Measurements from ENCODE around the gene CMC1.

Gene CMC1

GRCh38 chr3:28243424-28244106, 2.1 kb downstream of the CMC1 start:
- DNase-seq (ENCODE audit: low spot score), result no peak
- in situ Hi-C loops (cut with MboI; ENCODE audit: low pct_unique_long_range_greater_than_20kb, low sequenced_read_pairs, unreplicated experiment), result no loop called here
- no peak for TF ChIP-seq CTCF (IDR thresholded peaks at IDR 0.05; ENCODE audit: extremely low read depth, insufficient read depth, missing control alignments)

GRCh38 chr3:28244491-28244890, 3.1 kb downstream of the CMC1 start:
- in situ Hi-C loops (cut with MboI; ENCODE audit: low pct_unique_long_range_greater_than_20kb, low sequenced_read_pairs, unreplicated experiment), result no loop called here
- TF ChIP-seq CTCF (IDR thresholded peaks at IDR 0.05; ENCODE audit: extremely low read depth, insufficient read depth, missing control alignments), result no peak
- DNase-seq (ENCODE audit: low spot score), result no peak

GRCh38 chr3:28247286-28247685, 5.9 kb downstream of the CMC1 start:
- no peak for DNase-seq (ENCODE audit: low spot score)
- no peak for TF ChIP-seq CTCF (IDR thresholded peaks at IDR 0.05; ENCODE audit: extremely low read depth, insufficient read depth, missing control alignments)
- in situ Hi-C loops (cut with MboI; ENCODE audit: low pct_unique_long_range_greater_than_20kb, low sequenced_read_pairs, unreplicated experiment), result no loop called here

GRCh38 chr3:28250999-28251398, 9.6 kb downstream of the CMC1 start:
- TF ChIP-seq CTCF (IDR thresholded peaks at IDR 0.05; ENCODE audit: extremely low read depth, insufficient read depth, missing control alignments), result no peak
- DNase-seq (ENCODE audit: low spot score), result no peak
- in situ Hi-C loops (cut with MboI; ENCODE audit: low pct_unique_long_range_greater_than_20kb, low sequenced_read_pairs, unreplicated experiment), result no loop called here

GRCh38 chr3:28252001-28252431, 10.6 kb downstream of the CMC1 start:
- no peak for DNase-seq (ENCODE audit: low spot score)
- TF ChIP-seq CTCF (IDR thresholded peaks at IDR 0.05; ENCODE audit: extremely low read depth, insufficient read depth, missing control alignments), result no peak
- in situ Hi-C loops (cut with MboI; ENCODE audit: low pct_unique_long_range_greater_than_20kb, low sequenced_read_pairs, unreplicated experiment), result no loop called here

- no peak for TF ChIP-seq CTCF (IDR thresholded peaks at IDR 0.05; ENCODE audit: extremely low read depth, insufficient read depth, missing control alignments)
- DNase-seq (ENCODE audit: low spot score), result no peak
- in situ Hi-C loops (cut with MboI; ENCODE audit: low pct_unique_long_range_greater_than_20kb, low sequenced_read_pairs, unreplicated experiment), result no loop called here
Measured at GRCh38 chr3:28253040-28253715, 11.8 kb downstream of the CMC1 start.
